Cardiac septum (tissue), 1 donor: ENCODE results near the gene PRKN. TPM values are rescaled to one million over a fixed set of nuclear protein-coding genes. Genes with fewer than 3 reads are reported as not detected.

ENCODE experiments used
- DNase-seq: peaks from one replicate; pipeline ENCODE4 v3.0.0-alpha.2; 2020; ENCODE audit warnings: low spot score
- intact Hi-C: fragments of 100-400 bp; cut with DNase I; formaldehyde crosslinking; loops from one replicate; pipeline ENCODE4 v1.14.0; 2022
- total RNA-seq: library from RNA; stranded (reverse); fragmentation: NEBNext Ultra II Directional; extraction: Animal tissue kit (Norgen Biotek cat#: 25700); gene quantifications from one replicate; pipeline ENCODE4 v1.2.1, GENCODE V29; 2021
- donor health status: DM: no; HTN: no; CAD: no.

The PRKN gene
- total RNA-seq, 1 donor from 2014 or later: 23.2 TPM

- intact Hi-C loops: loop anchor here (5.0 kb wide), 1 partner anchor 64 kb away; no protein-coding TSS in a partner anchor
Observed at GRCh38 chr6:161303628-161304340, 1423.8 kb downstream of the PRKN start.

DNA sequence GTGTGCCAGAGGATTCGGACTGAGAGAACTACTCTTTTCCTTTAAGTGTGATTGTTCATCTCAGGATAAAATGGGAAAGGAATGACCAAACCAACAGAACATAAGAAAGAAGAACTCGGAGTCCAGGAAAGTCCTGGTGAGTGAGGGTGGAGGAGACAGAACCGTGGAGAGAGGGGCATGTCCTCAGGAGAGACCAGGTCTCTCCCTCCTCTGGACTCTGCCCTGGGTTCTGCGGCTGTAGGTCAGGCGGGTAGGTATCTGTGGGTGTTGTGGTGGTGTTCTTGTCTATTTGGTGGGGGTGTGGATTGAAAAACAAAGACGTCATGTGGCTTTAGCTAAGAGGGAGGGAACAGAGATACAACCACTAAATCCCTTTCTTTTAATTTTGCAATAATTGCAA lies 1424.6 kb downstream of the PRKN start:
- intact Hi-C loops: loop anchor here (5.0 kb wide), 1 partner anchor 64 kb away; no protein-coding TSS in a partner anchor
- no peak for DNase-seq

More at GRCh38 chr6:161303628-161304340, 1423.8 kb downstream of the PRKN start:
- DNase-seq: no peak

- intact Hi-C loops: loop anchor here (5.0 kb wide), 1 partner anchor 66 kb away; no protein-coding TSS in a partner anchor
- no peak for DNase-seq
Observed at GRCh38 chr6:161301338-161301737, 1426.2 kb downstream of the PRKN start.

GRCh38 chr6:161300823-161301222 lies 1426.7 kb downstream of the PRKN start:
- no peak for DNase-seq
- intact Hi-C loops: loop anchor here (5.0 kb wide), 1 partner anchor 66 kb away; no protein-coding TSS in a partner anchor

DNA sequence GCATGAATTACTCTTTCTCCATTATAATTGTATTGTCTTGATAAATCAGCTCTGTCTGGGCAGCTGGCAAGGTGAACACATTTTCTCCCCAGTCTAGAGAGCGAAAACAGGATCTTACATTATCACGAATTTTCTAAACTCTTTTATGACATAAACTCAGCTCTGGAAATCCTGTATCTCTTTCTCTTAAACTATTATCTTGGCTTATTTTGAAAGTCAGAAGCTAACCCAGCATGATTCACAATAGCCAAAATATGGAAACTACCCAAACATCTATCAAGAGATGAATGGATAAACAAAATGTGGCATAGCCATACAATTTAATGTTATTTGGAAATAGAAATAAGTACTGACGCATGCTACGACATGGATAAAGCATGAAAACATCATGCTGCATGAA lies 1427.8 kb downstream of the PRKN start:
- intact Hi-C loops: loop anchor here (5.0 kb wide), 1 partner anchor 68 kb away; no protein-coding TSS in a partner anchor

More for the DNA sequence above, 1427.8 kb downstream of the PRKN start:
- DNase-seq: no peak

Other genes with a start within 250 kb of the PRKN start
- gene PACRG, start 208 bp upstream of the PRKN start, total RNA-seq: 14.1 TPM